H7 (cell line): Measurements from ENCODE around the gene SOX6. TPM values are rescaled to one million over a fixed set of nuclear protein-coding genes. Genes with fewer than 3 reads are reported as not detected.

ENCODE experiments used
- DNase-seq: peaks from one replicate; pipeline ENCODE4 v3.0.0; 2012
- H3K27me3 ChIP-seq: 2 replicates; pipeline ENCODE4 v1.6.0; 2011; ENCODE audit warnings: mild to moderate bottlenecking, low read length; ENCODE audit not compliant: control insufficient read depth, insufficient read depth
- H3K36me3 ChIP-seq: replicated peaks from 2 replicates; pipeline ENCODE4 v1.5.1; 2011; ENCODE audit warnings: low read length; ENCODE audit not compliant: control insufficient read depth, insufficient read depth
- H3K4me3 ChIP-seq: 2 replicates; pipeline ENCODE4 v1.5.1; 2011; ENCODE audit warnings: low read depth, mild to moderate bottlenecking, control low read depth, low read length, moderate library complexity; ENCODE audit not compliant: insufficient read depth
- total RNA-seq: library from RNA; depleted of rRNA; stranded (reverse); fragments of >200 nt; shearing (Covaris generic); gene quantifications from 2 replicates; pipeline ENCODE4 v1.2.3, GENCODE V29; 2014

Gene SOX6
- total RNA-seq, 1 experiment from 2014 or later = 0.03 TPM

GRCh38 chr11:15943418-15944197, 412.7 kb downstream of the SOX6 start:
- Histone ChIP-seq H3K4me3 (no peak overlapping the region), H3K27me3 (peaks cover 5% of the 10 kb centered on the region; the same call in 1 of the 2 replicates), H3K36me3 (no peaks in the 10 kb centered on the region)
- no peak for DNase-seq

GRCh38 chr11:15942936-15943335, 413.4 kb downstream of the SOX6 start:
- H3K4me3 ChIP-seq = no peak overlapping the region
- no peak for DNase-seq
- peaks cover 5% of the 10 kb centered on the region; the same call in 1 of the 2 replicates for H3K27me3 ChIP-seq
- H3K36me3 ChIP-seq = no peaks in the 10 kb centered on the region

GRCh38 chr11:15942126-15942525, 414.2 kb downstream of the SOX6 start:
- Histone ChIP-seq H3K27me3 (peaks cover 5% of the 10 kb centered on the region; the same call in 1 of the 2 replicates), H3K4me3 (no peak overlapping the region), H3K36me3 (no peaks in the 10 kb centered on the region)
- no peak for DNase-seq

GRCh38 chr11:15941206-15941770, 415.1 kb downstream of the SOX6 start:
- Histone ChIP-seq H3K27me3 (peaks cover 5% of the 10 kb centered on the region; the same call in 1 of the 2 replicates), H3K4me3 (no peak overlapping the region), H3K36me3 (no peaks in the 10 kb centered on the region)
- DNase-seq = peak; percentile 98

GRCh38 chr11:15940462-15941205, 415.7 kb downstream of the SOX6 start:
- DNase-seq = no peak
- no peaks in the 10 kb centered on the region for H3K36me3 ChIP-seq
- H3K27me3 ChIP-seq = peaks cover 5% of the 10 kb centered on the region; the same call in 1 of the 2 replicates
- no peak overlapping the region for H3K4me3 ChIP-seq

- no peak overlapping the region for H3K4me3 ChIP-seq
- no peak for DNase-seq
- peaks cover 5% of the 10 kb centered on the region; the same call in 1 of the 2 replicates for H3K27me3 ChIP-seq
- no peaks in the 10 kb centered on the region for H3K36me3 ChIP-seq
Observed at GRCh38 chr11:15938983-15939382, 417.4 kb downstream of the SOX6 start.

- Histone ChIP-seq H3K27me3 (peaks cover 5% of the 10 kb centered on the region; the same call in 1 of the 2 replicates), H3K36me3 (no peaks in the 10 kb centered on the region), H3K4me3 (no peak overlapping the region)
- DNase-seq = no peak
Observed at GRCh38 chr11:15938121-15938611, 418.2 kb downstream of the SOX6 start.

- Histone ChIP-seq H3K27me3 (peaks cover 2% of the 10 kb centered on the region; the same call in 1 of the 2 replicates), H3K4me3 (no peak overlapping the region), H3K36me3 (no peaks in the 10 kb centered on the region)
- DNase-seq = peak; percentile 63
Observed at GRCh38 chr11:15937601-15938120, 418.7 kb downstream of the SOX6 start.

- H3K27me3 ChIP-seq = no peaks in the 10 kb centered on the region
- no peak for DNase-seq
Observed at GRCh38 chr11:15936011-15936410, 420.3 kb downstream of the SOX6 start.

GRCh38 chr11:15935373-15935772, 421.0 kb downstream of the SOX6 start:
- Histone ChIP-seq H3K36me3 (no peaks in the 10 kb centered on the region), H3K27me3 (no peaks in the 10 kb centered on the region), H3K4me3 (no peak overlapping the region)
- DNase-seq = no peak

More at GRCh38 chr11:15936011-15936410, 420.3 kb downstream of the SOX6 start:
- Histone ChIP-seq H3K36me3 (no peaks in the 10 kb centered on the region), H3K4me3 (no peak overlapping the region)

GRCh38 chr11:15933886-15934625, 422.3 kb downstream of the SOX6 start:
- no peaks in the 10 kb centered on the region for H3K36me3 ChIP-seq
- H3K4me3 ChIP-seq = no peak overlapping the region
- DNase-seq = no peak
- no peaks in the 10 kb centered on the region for H3K27me3 ChIP-seq

- DNase-seq = no peak
- H3K4me3 ChIP-seq = no peak overlapping the region
- no peaks in the 10 kb centered on the region for H3K36me3 ChIP-seq
- H3K27me3 ChIP-seq = no peaks in the 10 kb centered on the region
Observed at GRCh38 chr11:15932417-15932816, 423.9 kb downstream of the SOX6 start.

GRCh38 chr11:15931497-15931896, 424.8 kb downstream of the SOX6 start:
- Histone ChIP-seq H3K27me3 (no peaks in the 10 kb centered on the region), H3K36me3 (no peaks in the 10 kb centered on the region), H3K4me3 (no peak overlapping the region)
- no peak for DNase-seq
